Activated CD4-positive, alpha-beta T cell treated with anti-CD3 and anti-CD28 coated beads, Interleukin-2, amount 50 U/mL, for 48 hours (primary cell): ENCODE results near the gene SLC9C1.

Source experiments
- DNase-seq, 2 experiments: peaks; one replicate each; pipeline ENCODE4 v3.0.0-alpha.2; 2020

SLC9C1 gene

GRCh38 chr3:112293368-112294321 is at the start of gene SLC9C1:
SLC9C1 (minus strand) TSS chr3:112294216; CDS start chr3:112286791, 7,425 bp downstream.
- peak in 1 of 2 experiments; percentile 12 for DNase-seq

GRCh38 chr3:112341386-112341785 is 47.4 kb upstream of the SLC9C1 start:
- no peak for DNase-seq

GRCh38 chr3:112339609-112340008 is 45.6 kb upstream of the SLC9C1 start:
- no peak for DNase-seq

GRCh38 chr3:112339134-112339533 is 45.1 kb upstream of the SLC9C1 start:
- DNase-seq, result no peak

GRCh38 chr3:112338727-112339056 is 44.7 kb upstream of the SLC9C1 start:
- DNase-seq, result no peak

- DNase-seq, result no peak
Measured at GRCh38 chr3:112338021-112338726, 44.2 kb upstream of the SLC9C1 start.

- no peak for DNase-seq
Measured at GRCh38 chr3:112335434-112335781, 41.4 kb upstream of the SLC9C1 start.

GRCh38 chr3:112334691-112335433 is 40.8 kb upstream of the SLC9C1 start:
- DNase-seq, result no peak

- peak in 1 of 2 experiments; percentile 39 for DNase-seq
Measured at GRCh38 chr3:112333381-112334317, 39.6 kb upstream of the SLC9C1 start.

- peak; percentile 68 to 75 for DNase-seq
Measured at GRCh38 chr3:112333002-112333380, 39.0 kb upstream of the SLC9C1 start, which contains the start of gene CD200. CD200 (plus strand) TSS chr3:112333156; CDS start chr3:112333213, 57 bp downstream.

- DNase-seq, result no peak
Measured at GRCh38 chr3:112331851-112332250, 37.8 kb upstream of the SLC9C1 start.

GRCh38 chr3:112327371-112327951 is 33.4 kb upstream of the SLC9C1 start:
- peak in 1 of 2 experiments; percentile 23 for DNase-seq

- DNase-seq, result no peak
Measured at GRCh38 chr3:112321867-112322652, 28.0 kb upstream of the SLC9C1 start.

- DNase-seq, result no peak
Measured at GRCh38 chr3:112320691-112321090, 26.7 kb upstream of the SLC9C1 start.

GRCh38 chr3:112319516-112320276 is 25.7 kb upstream of the SLC9C1 start:
- DNase-seq, result no peak

- no peak for DNase-seq
Measured at GRCh38 chr3:112315791-112316190, 21.8 kb upstream of the SLC9C1 start.

- no peak for DNase-seq
Measured at GRCh38 chr3:112314649-112315048, 20.6 kb upstream of the SLC9C1 start.

GRCh38 chr3:112308151-112308911 is 14.3 kb upstream of the SLC9C1 start:
- no peak for DNase-seq

GRCh38 chr3:112307557-112307956 is 13.5 kb upstream of the SLC9C1 start:
- no peak for DNase-seq
